Measurements from ENCODE around the gene RNF126.

DNA sequence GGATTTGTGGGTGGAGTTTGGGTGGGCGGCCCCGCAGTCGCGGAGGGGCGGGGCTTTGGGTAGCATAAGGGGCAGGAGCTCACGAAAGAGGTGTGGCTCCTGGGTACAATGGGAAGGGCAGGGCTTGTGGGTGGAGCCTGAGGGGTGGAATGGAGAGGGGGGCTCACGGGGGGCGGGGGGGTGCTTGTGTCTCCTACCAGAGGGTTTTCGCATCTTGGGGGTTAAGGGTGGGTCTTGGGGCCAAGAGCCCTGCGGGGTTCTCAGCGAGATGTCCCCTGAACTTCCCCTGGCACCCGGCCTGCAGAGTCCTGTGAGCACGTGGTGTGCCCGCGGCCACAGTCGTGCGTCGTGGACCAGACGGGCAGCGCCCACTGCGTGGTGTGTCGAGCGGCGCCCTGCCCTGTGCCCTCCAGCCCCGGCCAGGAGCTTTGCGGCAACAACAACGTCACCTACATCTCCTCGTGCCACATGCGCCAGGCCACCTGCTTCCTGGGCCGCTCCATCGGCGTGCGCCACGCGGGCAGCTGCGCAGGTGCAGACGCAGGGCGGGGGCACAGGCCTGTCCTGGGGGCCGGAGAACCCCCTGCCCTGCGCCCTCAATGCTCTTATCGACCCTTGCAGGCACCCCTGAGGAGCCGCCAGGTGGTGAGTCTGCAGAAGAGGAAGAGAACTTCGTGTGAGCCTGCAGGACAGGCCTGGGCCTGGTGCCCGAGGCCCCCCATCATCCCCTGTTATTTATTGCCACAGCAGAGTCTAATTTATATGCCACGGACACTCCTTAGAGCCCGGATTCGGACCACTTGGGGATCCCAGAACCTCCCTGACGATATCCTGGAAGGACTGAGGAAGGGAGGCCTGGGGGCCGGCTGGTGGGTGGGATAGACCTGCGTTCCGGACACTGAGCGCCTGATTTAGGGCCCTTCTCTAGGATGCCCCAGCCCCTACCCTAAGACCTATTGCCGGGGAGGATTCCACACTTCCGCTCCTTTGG lies 18.3 kb upstream of the RNF126 start:
- TF ChIP-seq, protein P1, sequence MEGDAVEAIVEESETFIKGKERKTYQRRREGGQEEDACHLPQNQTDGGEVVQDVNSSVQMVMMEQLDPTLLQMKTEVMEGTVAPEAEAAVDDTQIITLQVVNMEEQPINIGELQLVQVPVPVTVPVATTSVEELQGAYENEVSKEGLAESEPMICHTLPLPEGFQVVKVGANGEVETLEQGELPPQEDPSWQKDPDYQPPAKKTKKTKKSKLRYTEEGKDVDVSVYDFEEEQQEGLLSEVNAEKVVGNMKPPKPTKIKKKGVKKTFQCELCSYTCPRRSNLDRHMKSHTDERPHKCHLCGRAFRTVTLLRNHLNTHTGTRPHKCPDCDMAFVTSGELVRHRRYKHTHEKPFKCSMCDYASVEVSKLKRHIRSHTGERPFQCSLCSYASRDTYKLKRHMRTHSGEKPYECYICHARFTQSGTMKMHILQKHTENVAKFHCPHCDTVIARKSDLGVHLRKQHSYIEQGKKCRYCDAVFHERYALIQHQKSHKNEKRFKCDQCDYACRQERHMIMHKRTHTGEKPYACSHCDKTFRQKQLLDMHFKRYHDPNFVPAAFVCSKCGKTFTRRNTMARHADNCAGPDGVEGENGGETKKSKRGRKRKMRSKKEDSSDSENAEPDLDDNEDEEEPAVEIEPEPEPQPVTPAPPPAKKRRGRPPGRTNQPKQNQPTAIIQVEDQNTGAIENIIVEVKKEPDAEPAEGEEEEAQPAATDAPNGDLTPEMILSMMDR (conservative IDR thresholded peaks at IDR 0.05; ENCODE audit: low read depth, low read length) = no peak
- no peak for TF ChIP-seq CEBPB (IDR thresholded peaks at IDR 0.05; ENCODE audit: low read depth, low read length)
- no peak for TF ChIP-seq POLR2A (IDR thresholded peaks at IDR 0.05; ENCODE audit: low read depth, low read length)
- no peak for TF ChIP-seq SMC3 (IDR thresholded peaks at IDR 0.05; ENCODE audit: low read depth, low read length)
- no peak for TF ChIP-seq MAFK (IDR thresholded peaks at IDR 0.05; ENCODE audit: low read depth, low read length)
- no peak for TF ChIP-seq CHD1 (IDR thresholded peaks at IDR 0.05; ENCODE audit: low read depth, low read length)
- TF ChIP-seq RAD21 (IDR thresholded peaks at IDR 0.05; ENCODE audit: low read length) = no peak
- TF ChIP-seq BHLHE40 (IDR thresholded peaks at IDR 0.05; ENCODE audit: low read depth, low read length) = no peak
- TF ChIP-seq RCOR1 (IDR thresholded peaks at IDR 0.05; ENCODE audit: insufficient replicate concordance, low read length) = no peak
